Urothelium cell line (cell line): ENCODE results near the gene ACO2.
"Not testable (repeated sequence)": the region's sequence is repeated elsewhere in the genome, so short reads cannot be mapped to it uniquely, and the experiment has no call there.

Experiments used
- DNase-seq: peaks from one replicate; pipeline ENCODE4 v3.0.0; 2011; ENCODE audit warnings: low spot score, mixed read lengths
- FAIRE-seq: peaks from 2 replicates; lab custom pipeline; 2011; peaks lifted over from hg19 to GRCh38; lab: Jason Lieb, UNC

ACO2 gene

DNA sequence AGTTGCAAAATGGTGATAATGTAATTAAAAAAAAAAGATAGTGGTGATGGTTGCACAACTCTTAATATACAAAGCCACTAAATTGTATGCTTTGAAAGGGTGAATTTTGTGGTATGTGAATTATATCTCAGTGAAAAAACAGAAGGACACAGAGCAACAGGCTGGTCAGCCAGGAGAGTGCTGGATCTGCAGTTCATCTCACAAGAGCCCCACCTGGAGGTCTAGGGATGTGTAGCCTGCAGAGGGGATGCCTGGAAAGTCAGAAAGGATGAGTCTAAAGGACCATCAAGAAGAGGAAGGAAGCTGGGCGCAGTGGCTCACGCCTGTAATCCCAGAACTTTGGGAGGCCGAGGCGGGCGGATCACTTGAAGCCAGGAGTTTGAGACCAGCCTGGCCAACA, 66.3 kb downstream of the ACO2 start:
- FAIRE-seq (no peak), DNase-seq (no peak)

DNA sequence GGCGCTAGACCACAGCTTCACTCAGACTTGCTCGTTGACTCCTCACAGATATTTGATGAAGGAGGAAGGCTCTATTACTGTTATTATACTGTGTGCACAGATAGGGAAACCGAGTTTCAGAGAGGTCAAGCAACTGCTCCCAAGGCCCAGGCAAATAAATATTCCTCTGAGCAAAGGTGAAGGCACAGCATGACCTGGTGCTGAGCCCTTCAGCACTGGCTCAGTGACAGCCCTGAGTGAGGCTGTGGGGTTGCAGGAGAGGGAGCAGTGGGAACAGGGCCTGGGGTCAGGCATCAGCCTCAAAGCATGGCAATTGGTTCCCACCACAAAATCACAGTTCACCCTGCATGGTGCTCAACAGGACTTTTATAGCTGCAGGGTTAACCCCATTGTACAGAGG, 68.3 kb downstream of the ACO2 start:
- DNase-seq (no peak), FAIRE-seq (no peak)

DNA sequence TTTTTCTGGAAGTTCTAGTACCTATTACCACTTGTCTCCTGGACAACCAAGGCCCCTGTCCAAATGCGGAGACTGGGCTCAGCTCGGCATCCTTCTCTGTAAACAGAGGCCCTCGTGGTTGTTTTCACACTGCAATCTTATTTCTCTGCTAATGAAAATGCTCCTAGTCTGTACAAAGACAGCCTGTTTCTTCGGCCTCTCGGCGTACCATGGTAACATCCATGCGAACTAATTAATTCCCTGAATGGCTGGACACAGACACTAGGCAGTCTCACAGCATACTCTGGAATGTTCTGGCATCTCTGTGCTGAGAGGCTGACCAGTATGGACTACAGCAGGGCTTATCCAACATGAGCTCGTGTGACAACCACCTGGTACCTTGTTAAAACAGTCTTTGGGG, 69.7 kb downstream of the ACO2 start:
- DNase-seq (no peak), FAIRE-seq (no peak)

DNA sequence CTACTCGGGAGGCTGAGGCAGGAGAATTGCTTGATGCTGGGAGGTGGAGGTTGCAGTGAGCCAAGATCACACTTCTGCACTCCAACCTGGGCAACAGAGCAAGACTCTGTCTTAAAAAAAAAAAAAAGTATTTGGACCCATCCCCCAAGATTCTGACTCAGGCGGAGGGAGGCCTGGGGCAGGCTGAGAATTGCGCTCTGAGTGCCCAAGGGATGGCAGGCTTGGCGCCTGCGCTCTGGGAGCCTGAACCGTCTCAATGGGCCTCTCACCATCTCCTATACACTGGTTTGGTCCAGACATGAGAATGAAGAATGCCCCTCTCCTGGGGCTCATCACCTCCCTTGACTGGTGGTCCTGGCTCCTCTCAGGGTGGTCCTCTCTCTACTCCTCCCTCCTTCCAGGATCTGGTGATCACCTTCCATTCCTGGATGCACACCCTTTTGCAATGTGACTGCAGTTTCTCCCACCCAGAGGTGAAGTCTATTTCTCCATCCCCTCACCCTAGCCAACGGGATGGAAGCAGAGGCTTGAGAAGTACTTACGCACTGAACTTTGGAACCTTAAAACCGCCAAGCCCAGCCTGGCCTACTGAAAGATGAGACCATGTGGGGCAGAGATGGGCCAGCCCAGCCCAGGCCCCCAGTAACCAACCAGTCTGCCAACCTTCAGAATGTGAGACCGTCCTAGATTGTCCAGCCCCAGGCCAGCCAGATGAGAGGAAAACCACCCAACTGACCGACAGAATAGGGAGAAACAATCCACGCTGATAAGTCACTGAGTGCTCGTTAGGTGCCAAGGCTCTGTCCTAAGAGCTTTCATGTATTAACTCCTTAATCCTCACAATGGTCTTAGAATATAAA, 70.5 kb downstream of the ACO2 start:
- FAIRE-seq (no peak), DNase-seq (no peak)

DNA sequence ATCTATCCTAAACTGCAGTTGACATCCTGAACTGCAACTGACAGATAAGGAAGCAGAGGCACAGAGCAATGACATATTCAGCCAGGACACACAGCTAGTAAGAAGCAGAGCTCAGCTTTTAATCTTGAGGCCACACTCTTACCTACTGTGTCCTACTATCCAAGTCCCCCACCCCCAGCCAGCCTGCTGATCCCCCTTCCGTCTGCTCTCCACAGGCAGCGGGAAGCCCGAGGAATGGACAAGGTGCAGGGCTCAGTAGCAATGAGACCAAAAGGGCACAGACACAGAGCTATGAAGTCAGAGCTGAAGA, 71.0 kb downstream of the ACO2 start:
- DNase-seq (no peak), FAIRE-seq (no peak)

DNA sequence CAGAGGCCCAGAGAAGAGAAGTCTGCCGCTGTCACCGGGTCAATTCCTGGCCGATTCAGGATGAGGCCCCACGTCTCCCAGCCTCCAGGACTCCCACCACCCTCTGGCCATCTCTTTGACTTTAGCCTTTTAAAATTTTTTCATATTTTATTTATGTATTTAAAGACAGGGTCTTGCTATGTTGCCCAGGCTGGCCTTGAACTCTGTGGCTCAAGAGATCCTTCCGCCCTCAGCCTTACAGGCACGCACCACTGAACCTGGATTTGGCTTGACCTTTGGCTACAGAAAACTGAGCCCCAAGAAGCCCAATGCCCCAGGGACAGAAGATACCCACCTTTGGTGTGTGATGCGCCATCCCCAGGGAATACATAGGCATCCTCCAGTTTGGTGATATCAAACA, 71.4 kb downstream of the ACO2 start:
- FAIRE-seq (no peak), DNase-seq (no peak)

DNA sequence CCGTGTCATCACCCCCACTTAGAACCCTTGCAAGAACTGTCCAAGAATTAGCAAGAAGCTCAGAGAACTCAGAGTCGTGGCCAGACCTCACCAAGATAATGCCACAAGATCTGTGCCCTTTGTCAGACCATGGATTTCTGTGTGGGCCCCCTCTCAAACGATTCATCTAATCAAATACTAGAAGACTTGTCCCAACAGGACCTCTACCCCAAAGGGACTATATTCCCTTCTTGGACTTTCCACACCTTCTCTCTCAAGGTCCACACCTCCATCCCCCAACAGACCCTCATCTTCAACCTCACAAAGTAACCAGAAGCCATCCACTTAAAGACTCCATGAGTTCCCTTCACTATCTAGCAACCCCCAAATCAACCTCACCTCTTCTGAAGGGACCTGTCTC, 72.6 kb downstream of the ACO2 start:
- no peak for FAIRE-seq
- no peak for DNase-seq

DNA sequence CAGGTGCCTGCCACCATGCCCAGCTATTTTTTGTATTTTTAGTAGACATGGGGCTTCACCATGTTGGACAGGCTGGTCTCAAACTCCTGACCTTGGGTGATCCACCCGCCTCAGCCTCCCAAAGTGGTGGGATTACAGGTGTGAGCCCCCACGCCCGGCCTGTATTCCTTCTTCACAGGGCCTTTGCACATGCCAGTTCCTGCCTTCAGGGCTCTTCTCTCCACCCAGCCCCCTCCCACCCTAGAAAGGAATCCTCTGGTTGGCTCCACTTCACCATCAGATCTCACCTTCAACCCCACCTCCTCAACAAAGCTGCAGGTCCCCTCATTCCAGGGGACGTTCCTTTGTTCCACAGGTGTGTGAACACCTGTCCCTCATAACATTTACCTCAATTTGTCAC, 73.3 kb downstream of the ACO2 start:
- DNase-seq (no peak), FAIRE-seq (no peak)

DNA sequence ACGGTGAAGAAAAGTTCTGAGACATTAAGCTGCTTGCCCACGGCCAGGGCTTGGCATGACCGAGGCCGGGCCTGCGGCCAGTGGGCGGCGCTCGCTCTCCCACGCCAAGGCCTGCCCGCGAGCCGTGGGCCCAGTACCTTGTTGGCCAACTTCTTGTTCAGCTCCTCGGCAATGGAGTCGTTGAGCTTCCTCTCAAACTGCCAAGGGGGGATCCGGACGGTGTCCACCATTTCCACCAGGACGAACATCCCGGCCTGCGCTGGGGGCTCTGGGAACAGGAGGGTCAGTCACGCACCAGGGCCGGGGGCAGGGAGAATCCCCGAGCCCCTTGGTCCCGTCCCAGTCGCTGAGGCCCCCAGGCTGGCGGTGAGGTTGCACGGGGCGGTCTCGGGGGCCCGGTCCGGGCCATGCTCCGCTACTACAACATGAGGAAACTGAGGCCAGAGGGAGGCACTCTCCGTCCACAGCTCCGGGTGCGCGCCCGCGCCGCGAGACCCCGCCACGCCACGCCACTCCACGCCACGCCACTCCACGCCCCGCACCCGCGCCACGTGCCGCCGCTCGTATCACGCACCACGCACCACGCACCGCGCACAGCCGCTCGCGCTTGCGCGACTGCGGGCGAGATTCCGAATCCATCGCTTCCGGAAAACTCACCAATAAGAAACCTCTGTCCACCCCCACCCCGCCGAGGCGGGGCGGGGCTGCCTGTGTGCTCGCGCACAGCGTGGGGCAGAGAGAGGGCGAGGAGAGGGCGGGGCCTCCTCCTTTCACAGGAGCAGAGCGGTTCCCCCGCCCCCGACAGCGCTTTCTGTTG, 75.1 kb downstream of the ACO2 start, which contains the start of gene POLR3H:
Gene POLR3H (minus strand): TSS at position 617 of the 817 bp plus-strand sequence. CDS start 369 bp downstream, at position 248.
- DNase-seq: peak; percentile 99
- FAIRE-seq: peak; percentile 98

DNA sequence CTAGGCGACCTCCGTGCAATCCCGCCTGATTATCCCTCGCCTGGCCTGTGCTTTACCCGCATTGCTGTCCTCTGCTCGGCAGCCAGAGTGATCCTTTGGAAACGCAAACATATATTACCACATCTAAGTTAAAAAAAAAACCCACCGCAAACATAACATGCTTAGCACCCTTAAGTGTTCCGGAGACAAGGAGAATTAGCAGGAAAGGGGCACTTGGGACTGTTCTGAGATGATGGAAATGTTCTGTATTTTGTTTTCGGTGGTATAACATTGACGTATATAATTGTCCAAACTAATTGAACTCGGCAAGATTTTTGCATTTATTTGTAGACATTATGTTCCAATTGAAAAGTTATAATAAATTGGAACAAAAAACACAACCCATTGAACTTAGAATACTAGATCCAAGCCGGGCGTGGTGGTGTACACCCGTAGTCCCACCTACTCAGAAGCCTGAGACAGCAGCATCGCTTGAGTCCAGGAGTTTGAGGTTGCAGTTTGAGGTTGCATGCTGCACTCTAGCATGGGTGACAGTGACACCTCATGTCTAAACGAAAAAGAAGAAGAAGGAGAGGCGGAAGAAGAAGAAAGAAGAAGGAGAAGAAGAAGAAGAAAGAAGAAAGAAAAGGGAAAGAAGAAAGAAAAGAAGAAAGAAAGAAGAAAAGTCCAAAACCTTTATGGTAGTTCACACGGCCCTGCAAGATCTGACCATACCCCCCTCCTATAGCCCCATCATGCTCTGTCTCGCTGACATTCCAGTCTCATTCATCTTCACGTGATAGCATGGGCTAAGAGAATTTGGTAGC, 76.0 kb downstream of the ACO2 start:
- no peak for FAIRE-seq
- no peak for DNase-seq

DNA sequence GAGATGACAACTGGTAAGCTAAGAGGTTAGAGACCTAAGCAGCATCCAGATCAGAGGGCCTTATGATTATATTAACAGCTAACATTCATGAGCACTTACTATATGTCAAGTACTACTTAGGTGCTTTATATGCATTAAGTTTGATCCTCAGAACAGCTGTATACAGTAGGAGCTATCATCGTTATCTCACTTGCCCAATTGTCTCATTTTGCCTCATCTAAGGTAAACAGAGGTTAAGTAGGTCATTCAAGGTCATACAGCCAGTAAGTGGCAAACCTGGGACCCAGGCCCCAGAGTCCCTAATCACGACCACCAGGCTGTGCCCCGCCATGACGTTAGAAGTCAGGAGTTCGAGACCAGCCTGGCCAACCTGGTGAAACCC, 79.9 kb downstream of the ACO2 start:
- no peak for FAIRE-seq

DNA sequence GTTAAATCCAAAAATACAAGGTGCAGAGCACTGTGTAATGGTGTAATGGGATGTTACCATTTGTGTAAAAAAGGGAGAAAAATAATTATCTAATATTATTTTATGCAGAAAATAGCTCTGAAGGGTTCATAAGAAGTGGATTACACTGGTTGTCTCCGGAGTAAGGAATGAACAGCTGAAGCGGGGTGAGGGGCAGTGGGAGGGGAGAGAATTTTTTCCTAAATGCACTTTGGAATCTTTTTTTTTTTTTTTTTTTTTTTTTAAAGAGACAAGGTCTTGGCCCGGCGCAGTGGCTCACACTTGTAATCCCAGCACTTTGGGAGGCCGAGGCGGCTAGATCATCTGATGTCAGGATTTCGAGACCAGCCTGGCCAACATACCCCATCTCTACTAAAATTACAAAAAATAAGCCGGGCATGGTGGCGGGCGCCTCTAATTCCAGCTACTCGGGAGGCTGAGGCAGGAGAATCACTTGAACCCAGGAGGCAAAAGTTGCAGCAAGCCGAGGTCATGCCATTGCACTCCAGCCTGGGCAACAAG, 82.1 kb downstream of the ACO2 start:
- FAIRE-seq: no peak
- DNase-seq: no peak

More for the DNA sequence above, 79.9 kb downstream of the ACO2 start:
- no peak for DNase-seq

DNA sequence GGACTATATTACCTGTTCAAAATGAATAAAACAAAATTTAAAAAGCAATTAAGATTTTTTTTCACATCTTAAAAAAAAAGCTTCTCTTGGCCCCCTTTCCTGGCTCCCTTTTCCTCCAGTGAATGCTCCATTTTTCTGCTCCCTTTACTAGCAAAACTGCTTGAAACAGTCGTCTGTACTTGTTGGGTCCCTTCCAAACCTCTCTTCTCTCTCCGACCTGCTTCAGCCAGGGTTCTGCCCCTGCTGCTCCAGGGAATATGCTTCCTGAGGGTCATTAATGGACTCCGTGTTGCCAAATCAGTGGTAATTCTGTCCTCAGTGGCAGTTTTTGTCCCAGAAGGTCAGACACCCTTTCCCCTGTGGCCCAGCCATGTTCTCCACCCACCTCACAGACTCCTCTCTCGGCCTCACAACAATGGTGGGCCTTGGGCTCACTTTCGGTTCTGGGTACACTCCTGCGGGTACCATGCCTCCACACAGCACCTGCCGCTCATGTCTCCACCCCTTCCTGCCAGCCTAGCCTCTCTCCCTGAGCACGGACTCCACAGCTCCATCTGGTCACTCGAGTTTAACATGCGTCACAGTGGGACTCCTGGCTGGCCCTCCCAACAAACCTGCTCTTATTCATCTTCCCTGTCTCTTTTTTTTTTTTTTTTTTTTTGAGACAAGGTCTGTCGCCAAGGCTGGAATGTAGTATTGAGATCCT, 83.1 kb downstream of the ACO2 start:
- FAIRE-seq (peak; percentile 46), DNase-seq (no peak)

DNA sequence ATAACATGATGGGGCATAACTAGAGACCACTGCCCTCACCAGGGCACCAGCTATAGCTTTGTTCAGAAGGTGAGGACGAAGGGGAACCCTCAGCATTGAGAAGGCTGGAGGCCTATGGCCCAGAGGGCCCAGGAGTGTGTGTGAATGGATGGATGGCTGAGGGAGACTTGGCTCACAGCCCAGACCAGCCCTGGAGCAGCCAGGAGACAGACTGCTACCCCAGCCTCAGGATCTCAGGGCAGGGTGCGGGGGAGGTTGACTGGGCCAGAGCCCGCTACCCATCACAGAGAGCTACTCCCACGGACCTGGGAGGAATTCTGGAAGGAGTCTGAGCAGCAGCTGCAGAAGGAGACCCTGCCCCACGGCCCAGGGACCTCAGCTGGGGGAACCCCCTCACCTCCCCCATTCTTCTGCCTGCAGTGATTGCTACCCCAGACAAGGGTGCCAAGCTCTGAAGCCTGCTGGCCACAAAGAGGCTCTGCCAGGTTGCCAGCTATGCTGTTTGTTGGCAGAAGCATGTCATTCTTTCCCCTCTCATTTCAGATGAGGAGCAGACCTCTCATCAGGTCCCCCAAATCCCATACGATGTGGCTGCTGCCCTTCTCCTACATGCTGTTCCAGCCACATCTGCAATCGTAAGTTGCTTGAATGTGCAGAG, 86.5 kb downstream of the ACO2 start:
- no peak for DNase-seq
- FAIRE-seq: no peak

DNA sequence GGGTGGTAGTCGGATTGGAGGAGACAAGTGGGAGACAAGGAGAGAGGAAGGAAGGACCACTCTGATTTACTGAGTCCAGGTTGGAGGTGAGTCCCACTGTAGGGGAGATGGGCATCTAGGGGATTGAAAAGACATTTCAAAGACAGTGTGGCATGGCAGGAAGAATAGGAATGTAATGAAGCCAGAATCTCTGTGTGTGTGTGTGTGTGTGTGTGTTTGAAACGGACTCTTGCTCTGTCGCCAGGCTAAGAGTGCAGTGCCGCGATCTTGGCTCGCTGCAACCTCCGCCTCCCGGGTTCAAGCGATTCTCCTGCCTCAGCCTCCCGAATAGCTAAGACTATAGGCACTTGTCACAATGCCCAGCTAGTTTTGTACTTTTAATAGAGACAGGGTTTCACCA, 87.6 kb downstream of the ACO2 start:
- no peak for FAIRE-seq
- DNase-seq: no peak

DNA sequence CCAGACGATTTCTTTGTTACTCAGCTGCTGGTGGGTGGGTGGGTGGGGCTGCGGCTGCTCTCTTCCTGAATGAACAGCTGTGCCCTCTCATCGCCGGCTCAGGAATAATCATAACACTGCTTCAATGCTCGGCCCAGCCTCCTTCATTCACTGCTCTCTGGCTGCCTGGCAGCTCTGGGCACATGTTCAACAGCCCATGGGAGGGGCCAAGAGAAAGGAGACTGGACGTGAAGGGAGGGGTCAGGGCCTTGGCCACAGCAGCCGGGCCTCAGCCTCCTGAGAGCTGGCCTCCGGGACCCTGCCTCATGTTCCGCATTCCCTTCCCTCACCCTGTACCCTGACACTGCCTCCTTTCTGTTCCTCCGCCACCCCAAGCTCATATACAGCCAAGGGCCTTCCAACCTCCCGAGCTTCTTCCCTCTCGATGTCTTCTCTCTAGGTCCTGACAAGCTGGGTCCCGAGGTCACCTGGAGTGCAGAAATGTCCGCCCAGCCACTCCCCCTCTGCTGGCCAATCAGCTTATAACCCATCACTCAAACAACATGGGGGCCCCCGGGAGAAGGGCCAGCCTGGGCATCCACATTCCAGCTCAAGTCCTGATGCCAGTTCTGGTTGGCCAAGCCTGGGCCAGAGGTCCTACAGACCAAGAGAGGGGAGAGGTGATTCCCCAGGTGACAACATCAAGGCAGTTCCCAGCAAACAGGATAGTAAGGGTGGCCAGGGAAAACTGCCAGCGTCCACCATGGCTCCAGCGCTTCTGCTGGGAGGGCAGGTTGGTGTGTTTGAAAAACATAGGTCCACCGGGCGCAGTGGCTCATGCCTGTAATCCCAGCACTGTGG, 88.7 kb downstream of the ACO2 start:
- FAIRE-seq (peak; percentile 37), DNase-seq (peak; percentile 81)

DNA sequence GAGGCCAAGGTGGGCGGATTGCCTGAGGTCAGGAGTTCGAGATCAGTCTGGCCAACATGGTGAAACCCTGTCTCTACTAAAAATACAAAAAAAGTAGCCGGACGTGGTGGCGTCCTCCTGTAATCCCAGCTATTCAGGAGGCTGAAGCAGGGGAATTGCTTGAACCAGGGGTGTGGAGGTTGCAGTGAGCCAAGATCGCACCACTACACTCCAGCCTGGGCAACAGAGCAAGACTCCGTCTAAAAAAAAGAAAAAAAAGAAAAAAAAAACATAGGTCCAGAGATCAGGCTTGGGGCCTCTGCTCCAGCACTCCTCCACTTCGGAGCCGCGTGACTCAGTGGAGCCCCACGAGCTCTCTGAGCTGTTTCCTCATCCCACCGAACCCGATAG, 89.3 kb downstream of the ACO2 start:
- DNase-seq: not testable (repeated sequence)
- peak; percentile 20 for FAIRE-seq

DNA sequence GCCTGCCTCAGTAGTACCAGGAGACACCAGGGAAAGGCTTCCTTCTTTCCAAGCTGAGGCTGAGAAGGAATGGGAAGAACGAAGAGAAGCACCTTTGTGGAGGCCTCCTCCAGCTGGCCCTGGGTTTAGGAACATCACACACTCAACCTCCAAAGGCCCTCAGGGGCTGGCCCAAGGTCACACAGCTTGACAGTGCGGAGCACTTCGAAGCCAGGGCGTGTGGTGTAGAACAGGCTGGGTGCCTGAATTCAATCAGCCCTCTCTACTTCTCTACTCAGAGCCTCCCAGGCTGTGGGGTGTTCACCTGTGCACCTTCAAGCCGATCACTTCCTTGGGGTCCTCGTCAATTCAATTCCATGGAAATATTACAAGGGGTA, 91.2 kb downstream of the ACO2 start:
- no peak for FAIRE-seq
- DNase-seq: no peak

DNA sequence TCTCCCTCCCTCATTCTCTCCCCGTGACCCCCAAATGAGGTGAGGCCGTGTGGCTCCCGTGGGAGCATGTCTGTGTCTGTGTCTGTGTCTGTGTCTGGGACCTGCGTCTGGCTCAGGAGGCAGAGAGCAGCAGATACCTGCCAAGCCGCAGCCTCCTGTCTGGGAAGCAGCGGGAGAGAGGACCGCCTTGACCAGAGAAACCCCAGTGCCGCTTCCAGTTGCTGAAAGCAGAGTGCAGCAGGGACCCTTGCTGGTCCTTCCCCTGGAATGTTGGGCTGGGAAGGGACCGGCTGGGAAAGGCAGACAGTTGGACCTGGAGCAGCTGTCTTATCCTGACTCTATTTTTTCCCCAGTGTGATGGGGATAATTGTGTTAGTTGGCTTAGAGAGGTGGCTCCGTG, 92.4 kb downstream of the ACO2 start:
- DNase-seq: peak; percentile 45
- peak; percentile 42 for FAIRE-seq
